Left renal pelvis (tissue), 4 donors: ENCODE results near the gene BPIFB2. TPM values are rescaled to one million over a fixed set of nuclear protein-coding genes. Genes with fewer than 3 reads are reported as not detected.

Source experiments
- DNase-seq, 4 donors: peaks; one replicate each; pipeline ENCODE4 v3.0.0-alpha.2; 2013; ENCODE audit warnings: low read depth in 4 of 4, low spot score in 3 of 4
- polyA plus RNA-seq, 4 donors: library from polyadenylated mRNA; unstranded; fragments of 120-200 nt; gene quantifications; one replicate each; pipeline ENCODE4 v1.2.1, GENCODE V29; 2013; ENCODE audit not compliant: insufficient read length in 4 of 4

BPIFB2 gene
- polyA plus RNA-seq, 4 donors = not detected

- DNase-seq = no peak
Observed at GRCh38 chr20:32983459-32984112, 23.9 kb upstream of the BPIFB2 start.

- DNase-seq = no peak
Observed at GRCh38 chr20:32984196-32984595, 23.3 kb upstream of the BPIFB2 start.

- no peak for DNase-seq
Observed at GRCh38 chr20:32984631-32985354, 22.7 kb upstream of the BPIFB2 start.

DNA sequence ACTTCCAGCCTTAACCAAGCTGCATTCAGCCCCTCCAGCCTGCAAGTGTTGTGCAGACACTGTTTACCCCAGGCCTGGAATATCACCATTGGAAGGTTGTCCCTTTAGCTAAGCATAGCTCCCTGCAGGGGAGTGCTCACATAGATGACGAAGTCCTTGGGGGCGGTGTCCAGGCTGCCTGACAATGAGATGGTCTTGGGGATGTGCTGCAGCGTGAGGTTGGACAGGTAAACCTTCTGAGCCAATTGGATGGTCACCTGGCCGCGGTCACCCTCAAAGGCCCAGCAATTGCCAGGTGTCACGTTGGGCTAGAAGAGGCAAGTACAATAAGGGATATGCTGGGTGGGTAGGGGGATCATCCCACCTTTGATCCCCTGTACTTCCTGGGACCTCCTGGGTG is 21.9 kb upstream of the BPIFB2 start:
- no peak for DNase-seq

DNA sequence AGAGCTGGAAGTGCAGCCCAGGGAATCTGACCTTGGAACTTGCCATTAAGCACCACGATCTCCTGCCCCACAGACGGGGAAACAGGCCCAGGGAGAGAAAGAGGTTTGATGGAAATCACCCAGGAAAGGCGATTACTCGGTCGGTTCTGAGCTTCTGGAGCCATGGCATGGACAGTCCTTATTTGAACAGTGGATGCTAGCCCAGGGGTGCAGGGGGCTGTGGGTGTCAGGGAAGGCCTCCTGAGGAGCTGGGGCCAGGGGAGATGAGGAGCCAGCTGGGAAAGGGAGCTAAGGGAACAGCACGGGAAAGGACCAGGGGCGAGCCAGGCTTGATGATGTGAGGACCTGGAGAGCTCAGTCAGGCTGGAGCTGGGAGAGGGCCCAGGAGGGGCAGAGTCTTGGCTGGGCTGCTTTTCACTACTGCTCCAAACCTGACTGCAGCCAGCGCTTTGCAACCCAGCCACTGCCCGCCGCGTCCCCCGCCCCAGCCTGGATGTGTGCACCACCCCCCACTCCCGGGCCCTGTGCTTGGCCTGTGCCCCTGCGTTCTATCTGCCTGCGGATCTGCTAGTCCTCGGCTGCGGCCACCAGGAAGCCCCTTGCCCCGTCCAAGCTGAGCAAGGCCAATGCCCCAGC is 21.1 kb upstream of the BPIFB2 start:
- DNase-seq = no peak

DNA sequence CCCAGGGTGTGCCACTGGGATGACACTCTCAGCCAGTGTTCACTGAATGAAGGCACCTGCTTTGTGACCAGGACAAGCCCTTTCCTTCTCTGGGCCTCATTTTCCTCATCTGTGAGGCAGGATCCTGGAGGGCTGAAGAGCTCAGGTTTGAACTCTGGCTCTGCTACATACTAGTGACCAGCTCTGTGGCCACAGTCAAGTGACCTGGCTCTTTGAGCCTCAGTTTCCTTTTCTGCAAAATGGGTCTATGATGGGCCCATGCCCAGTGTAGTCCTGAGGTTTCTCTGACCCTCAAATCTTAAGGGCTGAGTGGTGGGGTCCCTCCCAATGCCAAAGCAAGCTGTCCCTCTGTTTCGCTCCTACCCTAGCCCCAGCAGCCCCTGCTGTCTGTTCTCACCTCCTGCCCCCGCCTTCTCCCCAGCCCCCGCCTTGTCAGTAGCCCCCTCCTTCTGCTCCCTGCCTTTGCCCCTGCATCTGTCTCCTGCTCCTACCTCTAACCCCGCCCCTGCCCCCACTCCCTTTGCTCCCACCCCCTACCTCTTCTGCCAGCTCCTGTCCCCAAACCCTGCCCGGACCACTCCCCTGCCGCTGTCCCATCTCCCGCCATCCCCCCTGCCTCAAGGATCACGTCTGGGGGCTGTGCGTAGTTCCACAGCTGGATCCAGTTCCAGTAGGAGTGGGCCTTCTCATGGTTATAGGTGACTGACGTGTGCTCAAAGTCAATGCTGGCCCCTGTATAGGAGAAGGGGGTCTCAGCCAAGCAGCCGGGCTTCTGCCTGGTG is 20.3 kb upstream of the BPIFB2 start:
- no peak for DNase-seq

GRCh38 chr20:32988008-32988407 is 19.5 kb upstream of the BPIFB2 start:
- no peak for DNase-seq

DNA sequence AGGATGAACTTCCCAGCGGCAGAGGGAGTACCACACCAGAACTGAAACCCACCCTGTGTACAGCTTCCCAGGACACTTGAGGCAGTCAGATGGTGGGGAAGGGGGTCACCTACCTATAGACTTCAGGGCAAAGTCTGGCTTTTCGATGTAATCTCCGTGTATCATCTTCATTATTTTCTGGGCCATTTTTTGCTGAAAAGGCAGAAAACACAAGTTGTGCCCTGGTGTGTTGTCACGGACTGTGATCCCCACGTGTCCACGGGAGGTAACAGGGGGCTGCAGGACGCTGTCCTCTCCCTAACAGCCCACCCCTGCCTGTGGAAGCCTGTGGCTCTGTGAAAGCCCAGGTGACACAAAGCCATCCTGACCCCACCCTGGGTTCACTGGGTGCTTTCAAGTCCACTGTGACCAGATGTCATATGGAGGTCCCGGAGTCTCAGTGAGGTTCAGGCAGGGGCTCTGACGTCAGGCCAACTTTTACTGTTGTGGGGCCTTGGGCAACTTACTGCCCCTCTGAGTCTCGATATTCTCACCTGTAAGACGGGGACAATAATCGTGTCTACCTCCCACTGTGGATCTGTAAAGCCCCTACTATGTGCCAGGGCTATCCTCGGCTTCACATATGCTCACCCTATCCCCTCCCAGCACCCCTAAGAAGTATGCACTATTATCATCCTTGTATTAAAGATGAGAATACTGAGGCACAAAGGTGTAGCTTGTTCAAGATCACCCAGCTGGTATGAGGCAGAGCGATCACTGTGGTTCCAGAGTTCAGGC is 17.8 kb upstream of the BPIFB2 start:
- DNase-seq = no peak

GRCh38 chr20:32990426-32990825 is 17.1 kb upstream of the BPIFB2 start:
- DNase-seq = no peak

GRCh38 chr20:32991383-32991782 is 16.1 kb upstream of the BPIFB2 start:
- no peak for DNase-seq

DNA sequence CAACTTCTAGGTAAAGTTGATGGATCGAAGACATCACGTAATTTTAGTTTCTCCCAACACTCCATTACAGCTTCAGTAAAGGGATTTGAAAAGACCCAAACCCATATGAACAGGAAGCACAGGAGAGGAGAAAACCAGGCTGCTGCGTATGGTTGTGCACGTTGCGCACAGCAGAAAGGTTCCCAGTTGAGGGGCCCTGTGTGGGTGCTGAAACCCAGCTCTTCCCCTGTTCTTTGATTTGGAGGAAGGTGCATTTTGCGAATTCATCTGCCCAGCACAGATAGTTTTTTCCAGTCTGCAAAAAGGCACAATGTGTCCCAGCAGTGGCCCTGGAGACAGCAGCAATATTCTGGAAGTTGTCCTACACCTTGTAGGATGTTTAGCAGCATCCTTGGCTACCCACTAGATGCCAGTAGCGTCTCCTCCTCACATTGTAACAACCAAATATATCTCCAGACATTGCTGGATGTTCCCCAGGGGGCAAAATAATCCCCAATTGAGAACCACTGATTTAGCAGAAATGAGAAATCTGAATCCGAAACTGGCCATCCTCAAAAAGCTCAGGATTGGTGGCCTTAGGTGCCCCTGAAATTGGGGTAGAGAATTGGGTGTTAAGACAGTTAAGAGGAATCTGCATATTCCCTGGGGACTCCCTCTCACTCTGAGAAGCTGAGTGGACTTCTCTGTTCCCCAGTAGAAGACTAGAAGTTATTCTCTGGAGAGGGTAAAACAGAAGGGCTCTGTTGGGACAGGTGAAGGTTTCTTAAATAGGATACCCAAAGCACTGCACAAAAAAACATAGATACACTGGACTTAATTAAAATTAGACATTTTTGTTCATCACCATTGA is 15.5 kb upstream of the BPIFB2 start:
- no peak for DNase-seq

DNA sequence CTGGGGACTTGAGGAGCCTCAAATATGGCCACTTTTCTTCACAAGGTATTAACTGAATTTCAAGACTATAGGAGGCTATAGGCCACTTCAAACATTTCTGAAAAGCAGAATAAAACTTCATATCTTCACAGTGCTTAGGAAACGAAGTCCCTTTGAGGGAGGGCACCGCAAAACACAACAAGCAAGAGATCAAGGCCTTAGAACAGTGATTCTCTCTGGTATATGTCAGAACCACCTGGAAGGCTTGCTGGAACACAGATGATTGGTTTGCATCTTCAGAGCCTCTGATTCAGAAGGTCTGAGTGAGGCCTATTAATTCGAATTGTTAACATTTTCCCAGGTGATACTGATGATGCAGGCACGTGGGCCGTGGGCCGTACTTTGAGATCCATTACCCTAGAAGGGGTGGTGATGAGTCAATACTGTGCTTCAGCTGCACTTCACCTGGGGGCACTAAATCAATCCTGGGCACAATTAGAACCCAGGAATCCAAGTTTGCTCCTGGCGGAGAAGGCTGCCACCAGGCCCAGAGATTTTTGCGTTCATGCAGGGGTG is 13.9 kb upstream of the BPIFB2 start:
- DNase-seq = no peak

- DNase-seq = no peak
Observed at GRCh38 chr20:32995802-32996201, 11.7 kb upstream of the BPIFB2 start.

DNA sequence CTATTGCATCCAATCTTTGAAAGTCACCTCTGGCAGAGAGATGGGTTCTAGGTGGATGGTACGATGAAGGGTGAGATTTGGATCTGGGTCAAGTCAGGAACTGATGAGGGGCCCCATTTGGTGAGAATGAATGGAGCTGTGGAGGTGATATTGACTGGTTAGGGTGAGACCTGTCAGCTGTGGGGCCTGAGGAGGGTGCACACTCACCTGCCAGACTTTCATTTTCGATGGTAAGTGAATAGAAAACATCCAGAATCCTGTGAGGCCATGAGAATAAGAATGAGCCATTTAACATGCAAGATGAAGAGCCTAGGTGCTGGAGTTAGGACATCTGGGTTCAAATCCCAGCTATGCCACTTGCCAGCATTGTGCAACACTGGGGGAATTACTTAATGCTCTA is 10.1 kb upstream of the BPIFB2 start:
- no peak for DNase-seq

- no peak for DNase-seq
Observed at GRCh38 chr20:32999603-33000250, 7.8 kb upstream of the BPIFB2 start.

DNA sequence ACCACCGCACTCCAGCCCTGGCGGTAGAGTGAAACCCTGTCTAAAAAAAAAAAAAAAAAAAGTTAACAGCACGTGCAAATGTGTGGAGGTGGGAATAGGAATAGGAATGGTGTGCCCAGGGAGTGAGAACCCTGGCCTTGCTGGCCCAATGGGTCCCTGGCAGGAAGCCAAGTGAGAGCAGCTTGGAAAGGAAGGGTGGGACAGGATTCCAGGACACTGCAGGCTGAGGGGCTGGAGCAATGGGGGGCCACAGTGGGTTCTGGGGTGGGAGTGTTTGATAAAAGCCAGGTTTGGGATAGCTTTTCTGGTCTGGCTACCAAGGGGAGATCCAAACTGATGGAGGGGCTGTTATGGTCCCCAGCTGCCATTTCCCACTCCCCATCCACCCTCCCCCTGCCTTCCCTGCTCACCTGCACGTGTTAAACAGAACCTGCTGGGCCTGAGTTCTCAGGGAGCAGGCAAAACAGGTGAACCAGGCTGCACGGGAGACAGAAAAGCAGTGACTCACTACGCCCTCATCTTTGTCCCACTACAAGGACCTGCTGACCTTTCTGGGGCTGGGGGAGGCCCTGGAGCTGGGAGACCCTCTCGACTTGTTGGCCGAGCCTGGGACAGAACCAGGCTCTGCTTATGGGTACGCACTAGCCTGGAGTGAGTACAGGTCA is 6.6 kb upstream of the BPIFB2 start:
- no peak for DNase-seq

GRCh38 chr20:33002087-33002808 is 5.3 kb upstream of the BPIFB2 start:
- no peak for DNase-seq
